ENCODE data around the gene SAMD10. TPM values are rescaled to one million over a fixed set of nuclear protein-coding genes. Genes with fewer than 3 reads are reported as not detected.

Gene SAMD10
- total and polyA plus RNA-seq, 4 donors = 0.74 to 3.4 (median 2.1) TPM

DNA sequence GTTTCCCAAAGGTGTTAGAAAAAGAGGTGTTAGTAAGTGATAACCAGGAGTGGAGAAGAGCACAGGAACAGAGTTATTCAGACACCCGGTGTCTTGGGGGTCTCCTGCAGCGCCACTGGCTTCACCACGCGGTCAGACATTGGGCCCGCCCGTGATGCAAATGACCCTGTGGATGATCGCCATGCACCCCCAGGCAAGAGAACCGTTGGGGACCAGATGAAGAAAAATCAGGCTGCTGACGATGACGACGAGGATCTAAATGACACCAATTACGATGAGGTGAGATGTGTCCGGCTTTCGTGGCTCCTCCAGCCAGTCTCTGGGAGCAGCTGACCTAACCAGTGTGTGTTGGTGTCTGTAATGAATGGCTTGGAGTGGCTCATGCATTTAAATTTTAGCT lies 3.5 kb upstream of the SAMD10 start:
- H3K36me3 ChIP-seq (ENCODE audit: control insufficient read depth in 4 of 4, insufficient read depth in 3 of 4, low read depth in 1 of 4, low read length in 3 of 4) = peaks cover 7 to 28% (median 18%) of the 10 kb centered on the region in 4 donors
- TF ChIP-seq SP1 (IDR thresholded peaks at IDR 0.05) (no peak), YY1 (IDR thresholded peaks at IDR 0.05) (no peak)
- no peak overlapping the region for H3K4me3 ChIP-seq (ENCODE audit: low read depth in 1 of 3, low read length in 3 of 3)
- 93% methylated on average over 14 of the region's 14 CpGs for WGBS
- H3K9ac ChIP-seq (ENCODE audit: low read depth in 1 of 2, low read length in 2 of 2) = no peak overlapping the region
- H3K9me3 ChIP-seq (ENCODE audit: control insufficient read depth in 4 of 4, low read length in 3 of 4) = no peaks in the 10 kb centered on the region
- no peaks in the 10 kb centered on the region for H3K27me3 ChIP-seq (ENCODE audit: control insufficient read depth in 4 of 4, insufficient read depth in 4 of 4, low read length in 3 of 4)
- no peak overlapping the region for H3K27ac ChIP-seq (ENCODE audit: low read depth in 1 of 2, low read length in 2 of 2)
- H3K4me1 ChIP-seq (ENCODE audit: control insufficient read depth in 4 of 4, insufficient read depth in 4 of 4, low read length in 3 of 4) = peaks cover 12 to 40% (median 26%) of the 10 kb centered on the region in 4 donors
- no peak for DNase-seq (ENCODE audit: low spot score)

DNA sequence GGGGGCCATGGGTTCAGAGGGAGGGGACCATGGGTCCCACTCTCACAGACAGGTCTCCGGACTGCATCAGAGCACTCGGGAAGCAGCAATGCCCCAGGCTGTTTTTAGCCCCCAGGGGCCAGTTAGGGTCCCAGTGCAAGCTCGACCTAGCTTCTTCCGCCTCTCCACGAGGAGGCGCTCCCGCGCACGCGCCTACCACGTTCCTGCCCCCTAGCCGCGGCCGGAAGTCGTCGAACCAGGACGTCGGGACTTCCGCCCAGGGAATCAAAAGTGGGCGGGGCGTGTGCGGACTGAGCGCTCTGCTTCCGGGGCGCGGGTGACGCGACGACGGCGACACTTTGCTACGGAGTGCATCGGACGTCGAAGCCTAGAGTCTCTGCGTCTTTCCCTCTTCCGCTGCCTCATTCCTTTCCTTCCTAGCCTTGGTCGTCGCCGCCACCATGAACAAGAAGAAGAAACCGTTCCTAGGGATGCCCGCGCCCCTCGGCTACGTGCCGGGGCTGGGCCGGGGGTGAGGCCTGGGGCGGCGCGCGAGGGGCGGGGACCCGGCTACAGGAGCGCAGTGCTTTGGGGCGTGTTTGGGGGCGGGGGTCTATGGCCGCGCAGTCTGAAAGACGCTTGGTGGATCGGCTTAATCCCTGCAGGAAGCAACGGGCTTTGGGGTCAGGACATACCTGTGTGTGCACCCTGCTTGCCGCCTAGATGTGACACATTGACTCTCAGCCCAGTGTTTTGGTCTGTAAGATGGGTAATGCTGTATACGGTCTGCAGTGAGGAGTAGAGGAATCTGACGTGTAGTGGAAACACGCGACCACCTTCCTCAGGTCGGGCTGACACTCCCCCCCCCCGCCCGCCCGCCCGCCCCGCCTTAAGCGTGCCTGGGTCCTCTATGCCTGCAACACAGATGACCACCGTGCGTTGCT lies 1.6 kb upstream of the SAMD10 start, which contains the start of gene PRPF6:
PRPF6 (plus strand) TSS at position 327 of the 923 bp plus-strand sequence; CDS start at position 441, 114 bp downstream.
- peak; percentile 92 for DNase-seq (ENCODE audit: low spot score)
- peaks cover 5 to 21% (median 17%) of the 10 kb centered on the region in 4 donors for H3K36me3 ChIP-seq (ENCODE audit: control insufficient read depth in 4 of 4, insufficient read depth in 3 of 4, low read depth in 1 of 4, low read length in 3 of 4)
- H3K9ac ChIP-seq (ENCODE audit: low read depth in 1 of 2, low read length in 2 of 2) = peak within 1 kb of the TSS; percentile 6 to 75
- H3K4me1 ChIP-seq (ENCODE audit: control insufficient read depth in 4 of 4, insufficient read depth in 4 of 4, low read length in 3 of 4) = peaks cover 12 to 48% (median 29%) of the 10 kb centered on the region in 4 donors
- H3K27me3 ChIP-seq (ENCODE audit: control insufficient read depth in 4 of 4, insufficient read depth in 4 of 4, low read length in 3 of 4) = no peaks in the 10 kb centered on the region
- WGBS = 1% methylated on average over 75 of the region's 75 CpGs
- H3K9me3 ChIP-seq (ENCODE audit: control insufficient read depth in 4 of 4, low read length in 3 of 4) = no peaks in the 10 kb centered on the region
- peak within 1 kb of the TSS; percentile 86 to 96 (median 91) for H3K4me3 ChIP-seq (ENCODE audit: low read depth in 1 of 3, low read length in 3 of 3)
- no peak for TF ChIP-seq JUND (IDR thresholded peaks at IDR 0.05)
- peak; percentile 64 for TF ChIP-seq CTCF (IDR thresholded peaks at IDR 0.05; ENCODE audit: low read depth, low read length, missing input control)
- peak; percentile 36 to 52 for TF ChIP-seq RXRA (IDR thresholded peaks at IDR 0.05)
- peak; percentile 49 for TF ChIP-seq YY1 (IDR thresholded peaks at IDR 0.05)
- TF ChIP-seq RAD21 (IDR thresholded peaks at IDR 0.05) = peak; percentile 62 to 68
- TF ChIP-seq FOXA1 (IDR thresholded peaks at IDR 0.05) = no peak
- TF ChIP-seq, protein P1, sequence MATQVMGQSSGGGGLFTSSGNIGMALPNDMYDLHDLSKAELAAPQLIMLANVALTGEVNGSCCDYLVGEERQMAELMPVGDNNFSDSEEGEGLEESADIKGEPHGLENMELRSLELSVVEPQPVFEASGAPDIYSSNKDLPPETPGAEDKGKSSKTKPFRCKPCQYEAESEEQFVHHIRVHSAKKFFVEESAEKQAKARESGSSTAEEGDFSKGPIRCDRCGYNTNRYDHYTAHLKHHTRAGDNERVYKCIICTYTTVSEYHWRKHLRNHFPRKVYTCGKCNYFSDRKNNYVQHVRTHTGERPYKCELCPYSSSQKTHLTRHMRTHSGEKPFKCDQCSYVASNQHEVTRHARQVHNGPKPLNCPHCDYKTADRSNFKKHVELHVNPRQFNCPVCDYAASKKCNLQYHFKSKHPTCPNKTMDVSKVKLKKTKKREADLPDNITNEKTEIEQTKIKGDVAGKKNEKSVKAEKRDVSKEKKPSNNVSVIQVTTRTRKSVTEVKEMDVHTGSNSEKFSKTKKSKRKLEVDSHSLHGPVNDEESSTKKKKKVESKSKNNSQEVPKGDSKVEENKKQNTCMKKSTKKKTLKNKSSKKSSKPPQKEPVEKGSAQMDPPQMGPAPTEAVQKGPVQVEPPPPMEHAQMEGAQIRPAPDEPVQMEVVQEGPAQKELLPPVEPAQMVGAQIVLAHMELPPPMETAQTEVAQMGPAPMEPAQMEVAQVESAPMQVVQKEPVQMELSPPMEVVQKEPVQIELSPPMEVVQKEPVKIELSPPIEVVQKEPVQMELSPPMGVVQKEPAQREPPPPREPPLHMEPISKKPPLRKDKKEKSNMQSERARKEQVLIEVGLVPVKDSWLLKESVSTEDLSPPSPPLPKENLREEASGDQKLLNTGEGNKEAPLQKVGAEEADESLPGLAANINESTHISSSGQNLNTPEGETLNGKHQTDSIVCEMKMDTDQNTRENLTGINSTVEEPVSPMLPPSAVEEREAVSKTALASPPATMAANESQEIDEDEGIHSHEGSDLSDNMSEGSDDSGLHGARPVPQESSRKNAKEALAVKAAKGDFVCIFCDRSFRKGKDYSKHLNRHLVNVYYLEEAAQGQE (IDR thresholded peaks at IDR 0.05) = no peak
- TF ChIP-seq HNF4A (conservative IDR thresholded peaks at IDR 0.05) = peak in 1 of 2 donors; percentile 18
- TF ChIP-seq TAF1 (conservative IDR thresholded peaks at IDR 0.05) = no peak
- no peak for TF ChIP-seq ATF3 (IDR thresholded peaks at IDR 0.05)
- TF ChIP-seq, protein P2, sequence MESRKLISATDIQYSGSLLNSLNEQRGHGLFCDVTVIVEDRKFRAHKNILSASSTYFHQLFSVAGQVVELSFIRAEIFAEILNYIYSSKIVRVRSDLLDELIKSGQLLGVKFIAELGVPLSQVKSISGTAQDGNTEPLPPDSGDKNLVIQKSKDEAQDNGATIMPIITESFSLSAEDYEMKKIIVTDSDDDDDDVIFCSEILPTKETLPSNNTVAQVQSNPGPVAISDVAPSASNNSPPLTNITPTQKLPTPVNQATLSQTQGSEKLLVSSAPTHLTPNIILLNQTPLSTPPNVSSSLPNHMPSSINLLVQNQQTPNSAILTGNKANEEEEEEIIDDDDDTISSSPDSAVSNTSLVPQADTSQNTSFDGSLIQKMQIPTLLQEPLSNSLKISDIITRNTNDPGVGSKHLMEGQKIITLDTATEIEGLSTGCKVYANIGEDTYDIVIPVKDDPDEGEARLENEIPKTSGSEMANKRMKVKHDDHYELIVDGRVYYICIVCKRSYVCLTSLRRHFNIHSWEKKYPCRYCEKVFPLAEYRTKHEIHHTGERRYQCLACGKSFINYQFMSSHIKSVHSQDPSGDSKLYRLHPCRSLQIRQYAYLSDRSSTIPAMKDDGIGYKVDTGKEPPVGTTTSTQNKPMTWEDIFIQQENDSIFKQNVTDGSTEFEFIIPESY (IDR thresholded peaks at IDR 0.05) = no peak
- TF ChIP-seq EGR1 (IDR thresholded peaks at IDR 0.05; ENCODE audit: low read depth in 2 of 2) = no peak
- no peak for TF ChIP-seq FOXA2 (IDR thresholded peaks at IDR 0.05)
- peak; percentile 96 to 100 for TF ChIP-seq GABPA (IDR thresholded peaks at IDR 0.05 in 1 of 2, conservative IDR thresholded peaks at IDR 0.05 in 1 of 2)
- TF ChIP-seq SP1 (IDR thresholded peaks at IDR 0.05) = peak; percentile 70
- no peak for TF ChIP-seq NR2F2 (IDR thresholded peaks at IDR 0.05)
- TF ChIP-seq MAX (IDR thresholded peaks at IDR 0.05) = peak; percentile 86
- no peak for TF ChIP-seq HNF4G (IDR thresholded peaks at IDR 0.05)
- H3K27ac ChIP-seq (ENCODE audit: low read depth in 1 of 2, low read length in 2 of 2) = peak within 1 kb of the TSS; percentile 60 to 69
